Smooth muscle cell (in vitro differentiated cells): ENCODE results near the gene MYOM3. TPM values are rescaled to one million over a fixed set of nuclear protein-coding genes. Genes with fewer than 3 reads are reported as not detected.

ENCODE experiments used
- DNase-seq: peaks from one replicate; lab custom pipeline; 2025; ENCODE audit not compliant: unreplicated experiment; lab: John Stamatoyannopoulos, UW
- H2AFZ ChIP-seq: fragments of 200-600 bp; sonication (generic); 2 replicates; pipeline ENCODE4 v1.6.0; 2016; ENCODE audit warnings: antibody characterized with exemption, low read depth, mild to moderate bottlenecking
- H3F3A ChIP-seq: fragments of 200-600 bp; sonication (generic); 2 replicates; pipeline ENCODE4 v1.6.0; 2017; ENCODE audit warnings: antibody characterized with exemption, low read depth
- H3K27ac ChIP-seq: fragments of 200-600 bp; sonication (generic); 2 replicates; pipeline ENCODE4 v1.5.1; 2016; ENCODE audit warnings: low read depth, mild to moderate bottlenecking
- H3K27me3 ChIP-seq: fragments of 200-600 bp; sonication (generic); 2 replicates; pipeline ENCODE4 v1.6.1; 2016; ENCODE audit warnings: low read depth, mild to moderate bottlenecking
- H3K36me3 ChIP-seq: fragments of 200-600 bp; sonication (generic); 2 replicates; pipeline ENCODE4 v1.5.1; 2016; ENCODE audit warnings: low read depth
- H3K4me1 ChIP-seq: fragments of 200-600 bp; sonication (generic); 2 replicates; pipeline ENCODE4 v1.5.1; 2016; ENCODE audit warnings: low read depth
- H3K4me2 ChIP-seq: fragments of 200-600 bp; sonication (generic); 2 replicates; pipeline ENCODE4 v1.6.0; 2016; ENCODE audit warnings: mild to moderate bottlenecking
- H3K4me3 ChIP-seq: fragments of 200-600 bp; sonication (generic); 2 replicates; pipeline ENCODE4 v1.5.1; 2016; ENCODE audit warnings: mild to moderate bottlenecking
- H3K79me2 ChIP-seq: fragments of 200-600 bp; sonication (generic); 2 replicates; pipeline ENCODE4 v1.6.0; 2016; ENCODE audit warnings: low read depth, mild to moderate bottlenecking
- H3K9ac ChIP-seq: fragments of 200-600 bp; sonication (generic); 2 replicates; pipeline ENCODE4 v1.6.0; 2016; ENCODE audit warnings: low read depth
- H3K9me3 ChIP-seq: fragments of 200-600 bp; sonication (generic); replicated peaks from 2 replicates; pipeline ENCODE4 v1.5.1; 2016; ENCODE audit warnings: low read depth
- H4K20me1 ChIP-seq: fragments of 200-600 bp; sonication (generic); 2 replicates; pipeline ENCODE4 v1.6.0; 2016; ENCODE audit warnings: low read depth
- WGBS: methylation state at CpG from one replicate; pipeline ENCODE4 v1.1.7; 2016; ENCODE audit warnings: low lambda C conversion rate; 5-methylcytosine and 5-hydroxymethylcytosine counted together
- polyA plus RNA-seq: library from polyadenylated mRNA; unstranded; fragments of >200 nt; fragmentation: Nextera tagmentation; extraction: Ambion mirVana; gene quantifications from 2 replicates; pipeline ENCODE4 v1.2.1, GENCODE V29; 2016
- total RNA-seq: library from RNA; depleted of rRNA; stranded (reverse); fragments of >200 nt; gene quantifications from 2 replicates; pipeline ENCODE4 v1.2.3, GENCODE V29; 2014
- TF ChIP-seq, protein P1 (sequence below): fragments of 200-600 bp; sonication (generic); IDR thresholded peaks from 2 replicates; pipeline ENCODE4 v1.5.1; 2017; ENCODE audit warnings: borderline replicate concordance, mild to moderate bottlenecking, antibody characterized with exemption; ENCODE audit not compliant: insufficient read depth, poor library complexity, severe bottlenecking

MYOM3 gene
- total and polyA plus RNA-seq, 2 experiments from 2014 or later, result 0.18 to 0.26 TPM

DNA sequence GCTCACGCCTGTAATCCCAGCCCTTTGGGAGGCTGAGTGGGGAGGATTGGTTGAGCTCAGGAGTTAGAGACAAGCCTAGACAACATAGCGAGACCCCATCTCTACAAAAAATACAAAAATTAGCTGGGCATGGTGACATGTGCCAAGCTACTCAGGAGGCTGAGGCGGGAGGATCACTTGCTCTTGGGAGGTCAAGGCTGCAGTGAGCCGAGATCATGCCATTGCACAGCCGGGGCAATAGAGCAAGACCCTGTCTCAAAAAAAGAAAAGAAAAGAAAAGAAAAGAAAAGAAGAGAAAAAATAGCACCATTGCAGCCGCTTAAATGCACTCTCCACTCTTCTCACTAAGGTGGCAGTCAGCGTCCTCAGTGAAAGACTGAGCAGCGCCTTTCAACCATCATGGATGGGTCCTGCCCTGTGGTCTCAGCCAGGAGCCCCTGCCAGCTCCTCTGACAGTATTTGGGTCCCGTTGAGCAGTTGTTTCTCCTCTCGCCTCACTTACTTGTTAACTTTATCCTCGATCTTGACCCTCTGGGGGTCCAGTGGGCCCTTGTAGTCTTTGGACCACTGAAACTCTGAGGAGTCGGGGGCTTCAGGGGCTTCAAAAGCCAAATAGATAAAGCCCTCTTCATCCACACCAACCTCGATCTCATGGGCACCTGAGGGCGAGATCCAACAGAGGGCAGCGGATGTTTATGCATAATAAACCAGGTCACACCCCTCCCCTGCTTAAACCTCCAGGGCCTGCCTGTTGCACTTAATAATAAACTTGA lies 36.9 kb downstream of the MYOM3 start:
- no peaks in the 10 kb centered on the region for H4K20me1 ChIP-seq
- H3K9ac ChIP-seq, result no peak overlapping the region
- no peak overlapping the region for H3K4me2 ChIP-seq
- no peaks in the 10 kb centered on the region for H3K36me3 ChIP-seq
- H2AFZ ChIP-seq, result no peak overlapping the region
- no peaks in the 10 kb centered on the region for H3F3A ChIP-seq
- no peak for DNase-seq
- no peaks in the 10 kb centered on the region for H3K4me1 ChIP-seq
- 87% methylated on average over 15 of the region's 15 CpGs for WGBS
- H3K27ac ChIP-seq, result no peak overlapping the region
- H3K4me3 ChIP-seq, result no peak overlapping the region
- TF ChIP-seq, protein P1, sequence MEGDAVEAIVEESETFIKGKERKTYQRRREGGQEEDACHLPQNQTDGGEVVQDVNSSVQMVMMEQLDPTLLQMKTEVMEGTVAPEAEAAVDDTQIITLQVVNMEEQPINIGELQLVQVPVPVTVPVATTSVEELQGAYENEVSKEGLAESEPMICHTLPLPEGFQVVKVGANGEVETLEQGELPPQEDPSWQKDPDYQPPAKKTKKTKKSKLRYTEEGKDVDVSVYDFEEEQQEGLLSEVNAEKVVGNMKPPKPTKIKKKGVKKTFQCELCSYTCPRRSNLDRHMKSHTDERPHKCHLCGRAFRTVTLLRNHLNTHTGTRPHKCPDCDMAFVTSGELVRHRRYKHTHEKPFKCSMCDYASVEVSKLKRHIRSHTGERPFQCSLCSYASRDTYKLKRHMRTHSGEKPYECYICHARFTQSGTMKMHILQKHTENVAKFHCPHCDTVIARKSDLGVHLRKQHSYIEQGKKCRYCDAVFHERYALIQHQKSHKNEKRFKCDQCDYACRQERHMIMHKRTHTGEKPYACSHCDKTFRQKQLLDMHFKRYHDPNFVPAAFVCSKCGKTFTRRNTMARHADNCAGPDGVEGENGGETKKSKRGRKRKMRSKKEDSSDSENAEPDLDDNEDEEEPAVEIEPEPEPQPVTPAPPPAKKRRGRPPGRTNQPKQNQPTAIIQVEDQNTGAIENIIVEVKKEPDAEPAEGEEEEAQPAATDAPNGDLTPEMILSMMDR, result no peak
- H3K79me2 ChIP-seq, result no peaks in the 10 kb centered on the region
- H3K9me3 ChIP-seq, result no peaks in the 10 kb centered on the region
- H3K27me3 ChIP-seq, result no peaks in the 10 kb centered on the region

DNA sequence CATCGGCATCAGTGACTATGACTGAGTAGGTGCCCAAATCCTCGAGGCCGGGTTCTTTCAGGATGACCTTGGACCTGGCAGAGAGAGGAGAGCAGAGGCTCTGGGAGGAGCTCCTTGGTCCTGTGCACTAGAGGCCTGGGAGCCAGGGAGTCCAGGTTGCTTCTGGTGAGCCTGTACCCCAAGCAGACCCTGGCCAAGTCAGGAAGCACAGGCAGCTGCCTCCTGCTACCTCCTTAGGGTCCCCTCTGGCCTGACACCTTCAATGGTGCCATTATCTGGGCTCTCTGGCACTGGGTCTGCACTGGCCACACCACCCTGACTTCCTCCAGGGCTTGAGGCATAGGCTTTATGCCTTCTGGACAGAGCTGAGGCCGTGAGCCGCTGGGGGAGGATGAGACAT lies 37.7 kb downstream of the MYOM3 start:
- Histone ChIP-seq H3K4me3 (no peak overlapping the region), H3K4me2 (no peak overlapping the region), H3K9me3 (no peaks in the 10 kb centered on the region), H3K79me2 (no peaks in the 10 kb centered on the region), H3K9ac (no peak overlapping the region), H2AFZ (no peak overlapping the region), H3F3A (no peaks in the 10 kb centered on the region), H4K20me1 (no peaks in the 10 kb centered on the region), H3K36me3 (no peaks in the 10 kb centered on the region), H3K27ac (no peak overlapping the region), H3K27me3 (no peaks in the 10 kb centered on the region), H3K4me1 (no peaks in the 10 kb centered on the region)
- DNase-seq, result no peak
- 95% methylated on average over 5 of the region's 5 CpGs for WGBS
- TF ChIP-seq, protein P1, result no peak

DNA sequence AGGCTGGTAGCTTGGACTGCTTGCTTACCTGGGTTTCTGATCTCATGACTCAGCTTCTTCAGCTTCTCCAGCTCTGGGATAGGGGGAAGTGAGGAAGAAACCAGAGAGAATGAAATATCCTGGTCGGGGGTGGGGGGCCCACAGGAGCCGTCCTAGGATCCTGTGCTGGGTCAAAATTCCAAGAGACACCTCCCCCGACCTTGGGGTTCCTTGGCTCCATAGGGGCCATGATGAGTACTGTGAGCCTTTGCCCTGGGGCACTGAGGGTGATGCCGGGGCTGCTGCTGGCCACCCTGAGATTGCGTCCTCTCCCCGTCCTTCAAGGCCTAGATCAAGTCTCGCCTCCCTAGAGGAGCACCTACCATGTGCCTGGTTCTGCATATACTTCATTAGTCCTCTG lies 40.0 kb downstream of the MYOM3 start:
- no peaks in the 10 kb centered on the region for H3K9me3 ChIP-seq
- H3K4me1 ChIP-seq, result no peaks in the 10 kb centered on the region
- TF ChIP-seq, protein P1, result no peak
- no peak overlapping the region for H3K27ac ChIP-seq
- no peaks in the 10 kb centered on the region for H3K27me3 ChIP-seq
- no peak overlapping the region for H2AFZ ChIP-seq
- H4K20me1 ChIP-seq, result no peaks in the 10 kb centered on the region
- no peak overlapping the region for H3K4me3 ChIP-seq
- no peaks in the 10 kb centered on the region for H3K36me3 ChIP-seq
- H3F3A ChIP-seq, result no peaks in the 10 kb centered on the region
- H3K79me2 ChIP-seq, result no peaks in the 10 kb centered on the region
- DNase-seq, result no peak
- no peak overlapping the region for H3K4me2 ChIP-seq
- no peak overlapping the region for H3K9ac ChIP-seq
- 88% methylated on average over 7 of the region's 7 CpGs for WGBS
